AG10803 (cell line): ENCODE data around the gene MKI67.
"Not testable (repeated sequence)": the region's sequence is repeated elsewhere in the genome, so short reads cannot be mapped to it uniquely, and the experiment has no call there.

Source experiments
- DNase-seq: peaks from one replicate; pipeline ENCODE4 v3.0.0; 2010; ENCODE audit warnings: low read depth
- H3K4me3 ChIP-seq: 2 replicates; pipeline ENCODE4 v1.5.1; 2011; ENCODE audit warnings: mild to moderate bottlenecking, low read length, control low read depth
- CTCF ChIP-seq: conservative IDR thresholded peaks from 2 replicates; pipeline ENCODE4 v1.5.1; 2011; ENCODE audit warnings: mild to moderate bottlenecking, low read length, control low read depth, inconsistent platforms

MKI67 gene

GRCh38 chr10:128098631-128099030 is 27.6 kb downstream of the MKI67 start:
- H3K4me3 ChIP-seq = no peak overlapping the region
- no peak for DNase-seq
- TF ChIP-seq CTCF = no peak

GRCh38 chr10:128097783-128098182 is 28.4 kb downstream of the MKI67 start:
- no peak for TF ChIP-seq CTCF
- H3K4me3 ChIP-seq = no peak overlapping the region
- no peak for DNase-seq

- DNase-seq = peak; percentile 74
- no peak overlapping the region for H3K4me3 ChIP-seq
- TF ChIP-seq CTCF = no peak
These were observed 29.6 kb downstream of the MKI67 start for GRCh38 chr10:128096486-128097199.

- no peak overlapping the region for H3K4me3 ChIP-seq
- TF ChIP-seq CTCF = no peak
- no peak for DNase-seq
These were observed 30.3 kb downstream of the MKI67 start for GRCh38 chr10:128095753-128096469.

GRCh38 chr10:128095027-128095752 is 31.0 kb downstream of the MKI67 start:
- TF ChIP-seq CTCF = no peak
- DNase-seq = no peak
- H3K4me3 ChIP-seq = no peak overlapping the region

- DNase-seq, H3K4me3 ChIP-seq: not testable (repeated sequence)
These were observed 31.6 kb downstream of the MKI67 start for GRCh38 chr10:128094596-128094995.

GRCh38 chr10:128092454-128092853 is 33.8 kb downstream of the MKI67 start:
- no peak for TF ChIP-seq CTCF
- DNase-seq = peak; percentile 22
- no peak overlapping the region for H3K4me3 ChIP-seq
